Hair follicle dermal papilla cell (primary cell): ENCODE results near the gene NIF3L1. TPM values are rescaled to one million over a fixed set of nuclear protein-coding genes. Genes with fewer than 3 reads are reported as not detected.

ENCODE experiments used
- small RNA-seq: library from RNA; depleted of rRNA; stranded (forward); fragments of <200 nt; gene quantifications from one replicate; pipeline ENCODE3, GENCODE V24; 2012
- total RNA-seq: library from RNA; depleted of rRNA; stranded (reverse); fragments of >200 nt; gene quantifications from 2 replicates; pipeline ENCODE4 v1.2.3, GENCODE V29; 2012

The NIF3L1 gene
- total RNA-seq: 15.3 and 16.9 TPM in 2 replicates

GRCh38 chr2:200888704-200889625 is at the start of gene NIF3L1, which contains the start of gene PPIL3:
Gene NIF3L1, plus strand, starts transcription at chr2:200889371. Its CDS starts 2,573 bp downstream, at chr2:200891944.
Gene PPIL3, minus strand, starts transcription at chr2:200889077. Its CDS starts 1,462 bp downstream, at chr2:200887615.

GRCh38 chr2:200864176-200865034 is 24.8 kb upstream of the NIF3L1 start, which contains the start of gene CLK1:
Gene CLK1, minus strand, starts transcription at chr2:200864658. Its CDS starts 2,796 bp downstream, at chr2:200861862.

Small RNA genes lying within 50 kb of the gene (small RNA-seq; reads per million reads assigned to genes)
- gene RF00019: not detected
- not detected for gene RNA5SP115
- gene RNU6-312P: not detected
- not detected for gene RNU6-762P

Other genes starting within 250 kb of the NIF3L1 start
- 200 and 287 TPM in 2 replicates for gene BZW1, start 77.5 kb upstream of the NIF3L1 start, total RNA-seq
- gene CLK1, start 24.7 kb upstream of the NIF3L1 start, total RNA-seq: 39.1 TPM in 2 replicates
- 19.0 and 40.2 TPM in 2 replicates for gene PPIL3, start 294 bp upstream of the NIF3L1 start, total RNA-seq
- 15.6 and 16.2 TPM in 2 replicates for gene ORC2, start 74.3 kb downstream of the NIF3L1 start, total RNA-seq
- 10.9 and 15.9 TPM in 2 replicates for gene HYCC2, start 182.3 kb downstream of the NIF3L1 start, total RNA-seq
- gene NDUFB3, start 182.6 kb downstream of the NIF3L1 start, total RNA-seq: 18.5 and 23.8 TPM in 2 replicates
- 135 and 157 TPM in 2 replicates for gene CFLAR, start 226.8 kb downstream of the NIF3L1 start, total RNA-seq